Kasumi-1 (cell line): ENCODE results near the gene TRPC4.
"Not testable (repeated sequence)": the region's sequence is repeated elsewhere in the genome, so short reads cannot be mapped to it uniquely, and the experiment has no call there.

Experiments used
- DNase-seq, 2 experiments: peaks; one replicate each; lab custom pipeline; 2025; lab: John Stamatoyannopoulos, UW

The TRPC4 gene

DNA sequence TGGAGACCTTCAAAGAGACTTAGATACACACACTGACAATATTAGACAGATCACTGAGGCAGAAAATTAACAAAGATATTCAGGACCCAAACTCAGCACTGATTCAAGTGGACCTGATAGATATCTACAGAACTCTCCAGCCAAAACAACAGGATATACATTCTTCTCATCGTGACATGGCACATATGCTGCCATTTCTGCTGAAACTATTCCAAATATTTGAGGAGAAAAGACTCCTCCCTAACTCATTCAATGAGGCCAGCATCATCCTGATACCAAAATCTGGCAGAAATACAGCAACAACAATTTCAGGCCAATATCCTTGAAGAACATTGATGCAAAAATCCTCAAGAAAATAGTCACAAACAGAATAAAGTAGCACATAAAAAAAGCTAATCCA is 53.3 kb downstream of the TRPC4 start:
- no peak for DNase-seq

DNA sequence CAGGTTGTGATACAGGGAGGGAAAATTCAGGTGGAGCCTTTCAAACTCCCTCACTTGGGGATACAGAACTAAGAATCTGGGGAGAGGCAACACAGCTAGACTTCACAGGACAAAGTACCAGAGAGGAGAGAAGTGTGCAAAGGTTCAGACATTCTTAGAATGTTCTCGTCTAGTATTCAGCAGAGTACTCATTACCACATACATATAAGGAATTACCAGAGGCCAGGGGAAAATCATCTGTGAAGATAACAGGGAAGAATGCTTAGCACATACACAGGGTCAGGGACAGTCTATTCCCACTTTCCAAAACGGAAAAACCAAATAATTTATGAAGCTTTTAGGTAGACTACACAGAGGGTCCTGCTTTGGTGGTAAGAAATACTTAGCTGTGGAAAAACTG is 58.1 kb downstream of the TRPC4 start:
- DNase-seq: no peak

DNA sequence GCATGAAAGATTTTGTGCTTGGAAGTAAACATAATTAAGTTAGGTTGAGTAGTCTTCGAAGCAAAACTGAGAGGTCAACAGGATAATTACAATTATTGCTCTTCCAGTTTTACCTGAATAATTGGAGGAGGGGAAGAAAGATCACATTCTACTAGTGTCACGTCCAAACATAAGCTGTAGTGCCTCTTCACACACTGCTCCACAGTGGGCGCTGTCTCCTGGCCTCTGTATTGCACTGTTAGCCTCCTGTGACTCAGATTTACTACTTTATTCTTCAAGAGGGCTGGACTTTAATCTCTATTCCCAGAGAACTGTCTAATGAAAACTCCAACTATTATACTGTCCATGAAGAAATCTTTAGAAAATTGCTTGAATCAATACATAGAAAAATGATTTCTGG is 62.9 kb downstream of the TRPC4 start:
- no peak for DNase-seq

DNA sequence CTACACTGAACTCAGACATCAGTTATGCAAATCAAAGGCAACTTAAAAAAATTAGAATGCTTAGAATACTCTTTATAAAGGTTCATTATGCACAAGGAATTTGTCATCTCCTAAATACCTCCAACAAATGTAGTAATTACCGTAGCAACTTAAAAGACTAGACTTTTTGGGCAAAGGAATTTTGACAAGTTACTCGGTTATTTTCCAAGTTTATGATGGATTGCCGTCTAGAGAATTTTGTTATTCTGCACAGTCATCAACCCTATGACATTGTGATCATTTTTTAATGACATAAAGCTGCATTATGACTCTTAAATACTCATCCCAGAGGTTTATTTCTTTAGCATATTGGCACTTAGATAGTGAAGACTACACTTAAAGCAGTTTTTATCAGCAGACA is 71.9 kb downstream of the TRPC4 start:
- no peak for DNase-seq

DNA sequence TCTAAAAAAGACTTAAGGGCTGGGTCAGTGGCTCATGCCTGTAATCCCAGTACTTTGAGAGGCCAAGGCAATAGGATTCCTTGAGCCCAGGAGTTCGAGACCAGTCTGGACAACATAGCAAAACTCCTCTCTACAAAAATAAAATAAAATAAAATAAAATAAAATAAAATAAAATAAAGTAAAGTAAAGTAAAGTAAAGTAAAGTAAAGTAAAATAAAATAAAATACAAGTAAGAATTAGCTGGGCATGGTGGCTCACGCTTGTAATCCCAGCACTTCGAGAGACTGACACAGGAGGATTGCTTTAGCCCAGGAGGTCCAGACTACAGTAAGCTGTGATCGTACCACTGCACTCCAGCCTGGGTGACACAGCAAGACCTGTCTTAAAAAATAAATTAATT is 72.8 kb downstream of the TRPC4 start:
- DNase-seq: not testable (repeated sequence)

DNA sequence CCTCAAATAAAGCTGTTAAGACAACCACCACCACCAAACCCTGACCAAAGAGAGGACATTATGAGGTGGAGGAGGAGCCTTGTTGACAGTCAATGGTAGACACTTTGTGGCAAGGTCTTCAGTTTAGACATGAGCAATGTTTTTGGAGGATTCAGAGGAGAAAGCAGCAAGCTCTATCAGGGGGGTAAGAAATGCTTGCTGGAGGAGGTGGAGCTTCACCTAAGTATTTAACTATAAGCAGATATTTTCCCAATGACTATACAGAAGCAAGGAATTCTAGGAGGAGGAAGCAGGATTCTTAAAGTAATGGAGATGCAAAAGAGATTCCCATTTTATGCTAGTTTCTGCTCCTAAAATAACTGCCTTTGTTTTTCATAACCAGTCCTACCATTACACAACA is 74.2 kb downstream of the TRPC4 start:
- DNase-seq: no peak

DNA sequence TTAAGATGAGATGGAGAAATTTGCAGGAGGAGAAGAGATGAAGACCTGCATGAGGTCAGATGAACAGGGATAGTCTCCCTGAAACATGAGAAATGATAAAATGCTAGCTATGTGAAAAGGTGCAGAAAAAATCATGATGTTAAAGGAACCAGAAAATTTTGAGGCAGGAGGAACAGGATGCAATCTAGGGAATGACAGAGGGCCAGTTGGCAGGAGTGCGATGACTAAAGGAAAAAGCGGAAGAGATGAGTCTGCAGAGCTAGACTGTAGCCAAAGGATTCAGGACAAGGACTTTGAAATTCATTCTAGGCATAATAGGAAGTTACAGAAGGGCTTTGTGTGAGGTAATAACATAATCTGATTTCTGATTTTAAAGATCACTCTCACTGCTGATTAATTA is 77.9 kb downstream of the TRPC4 start:
- DNase-seq: no peak

DNA sequence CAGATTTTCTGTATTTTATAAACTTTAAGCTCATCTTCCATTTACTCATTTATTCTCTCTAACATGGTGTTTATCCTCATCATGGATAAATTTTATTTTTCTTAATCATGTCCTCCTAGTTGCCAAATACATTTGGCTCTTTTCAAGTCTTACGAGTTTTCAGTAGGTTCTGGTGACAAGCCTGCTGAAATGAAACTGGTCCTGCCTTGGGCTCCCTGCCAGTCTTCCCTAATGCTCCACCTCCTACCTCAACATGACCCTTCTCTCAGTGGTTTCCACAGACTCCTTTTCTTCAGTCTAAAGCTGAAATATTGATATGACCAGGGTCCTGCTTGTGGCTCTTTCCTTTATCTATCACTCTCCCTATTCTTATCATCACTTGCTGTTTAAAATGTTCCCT is 81.2 kb downstream of the TRPC4 start:
- DNase-seq: no peak

DNA sequence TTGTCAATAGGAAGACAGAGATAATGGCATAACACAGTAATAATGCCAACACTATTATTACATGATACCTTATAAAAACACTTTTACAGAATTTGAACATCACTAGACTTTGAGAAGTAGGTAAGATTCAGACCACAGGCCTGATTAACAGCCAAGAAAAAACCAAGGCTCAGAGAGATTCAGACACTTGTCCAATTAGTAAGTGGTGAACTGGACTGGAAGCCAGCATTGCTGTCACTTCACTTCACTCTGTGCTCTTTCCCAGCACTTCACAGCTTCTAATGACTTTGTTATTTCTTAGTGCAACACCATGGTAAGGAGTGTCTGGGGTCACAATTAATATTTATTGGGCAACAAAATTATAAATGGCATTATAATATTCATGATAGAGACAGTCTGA is 91.9 kb downstream of the TRPC4 start:
- DNase-seq: no peak

DNA sequence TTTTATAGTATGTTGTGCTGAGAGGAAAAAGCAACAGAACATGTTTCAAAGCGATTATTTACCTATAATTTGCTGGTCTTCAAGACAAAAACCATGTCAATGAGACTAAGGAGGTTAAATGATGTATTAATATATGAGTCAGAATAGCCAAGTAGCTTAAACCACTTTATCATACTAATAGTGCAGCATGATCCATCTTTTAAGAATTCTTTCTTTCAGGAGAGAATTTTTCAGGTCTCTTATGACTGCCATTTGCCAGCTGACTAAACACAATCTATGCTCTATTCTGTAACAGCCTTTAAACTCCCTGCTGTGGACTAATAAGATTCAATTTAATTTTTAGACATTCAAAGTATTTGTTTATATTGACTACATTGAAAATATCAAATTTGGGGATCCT is 93.7 kb downstream of the TRPC4 start:
- DNase-seq: no peak

DNA sequence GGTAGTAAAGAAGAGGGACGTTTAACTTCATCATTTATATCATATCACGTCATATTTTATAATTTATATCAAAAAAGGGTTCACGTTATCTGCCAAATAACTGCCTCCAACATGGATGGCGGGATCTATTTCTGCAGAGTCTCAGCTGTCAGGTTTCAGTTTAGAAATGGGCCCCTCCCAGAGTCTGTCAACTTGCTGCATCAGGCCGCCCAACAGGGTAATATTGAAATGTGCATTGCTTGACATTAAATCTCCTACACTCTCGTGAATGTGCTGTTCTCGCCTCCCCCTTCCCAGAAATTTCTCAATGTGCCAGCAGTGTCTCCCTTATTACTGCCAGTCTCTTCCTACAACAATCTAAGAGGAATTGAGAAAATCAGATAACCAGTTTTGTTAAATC is 96.9 kb downstream of the TRPC4 start:
- no peak for DNase-seq

DNA sequence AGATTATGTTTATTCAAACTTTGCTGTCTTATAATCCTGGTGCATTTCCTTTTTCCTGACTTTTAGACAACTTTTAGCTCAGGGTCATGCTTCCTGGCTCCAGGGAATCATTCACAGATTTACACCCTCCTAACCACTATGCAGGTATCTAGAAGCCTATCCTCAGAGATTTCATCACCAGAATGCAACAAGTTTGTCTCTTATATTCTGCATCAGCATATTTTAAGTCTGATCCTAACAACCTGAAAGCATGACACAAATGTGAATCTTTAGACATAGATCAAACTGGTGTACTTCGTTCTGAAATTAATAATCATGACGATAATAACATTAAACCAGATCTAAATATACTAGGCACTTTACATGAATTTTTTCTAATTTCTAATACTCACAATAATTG is 100.0 kb downstream of the TRPC4 start:
- DNase-seq: no peak

DNA sequence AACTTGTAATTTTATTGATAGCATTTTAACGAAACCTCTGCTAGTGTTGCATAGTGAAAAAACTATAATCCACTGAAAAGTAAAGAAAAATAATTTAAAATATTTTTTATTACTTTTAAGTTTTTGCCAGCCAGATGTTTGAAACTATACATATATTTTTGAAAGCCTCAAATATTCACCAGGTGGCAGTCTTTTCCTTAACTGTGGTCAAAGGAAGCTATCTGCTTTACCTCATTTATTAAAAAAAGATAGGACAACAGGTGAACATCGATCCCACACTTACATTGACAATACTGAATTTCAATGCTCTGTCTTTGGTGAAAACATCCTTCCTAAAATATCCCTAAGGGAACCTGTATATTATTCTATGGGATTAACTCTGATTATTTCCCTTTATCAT is 100.5 kb downstream of the TRPC4 start:
- DNase-seq: peak in 1 of 2 experiments; percentile 6

DNA sequence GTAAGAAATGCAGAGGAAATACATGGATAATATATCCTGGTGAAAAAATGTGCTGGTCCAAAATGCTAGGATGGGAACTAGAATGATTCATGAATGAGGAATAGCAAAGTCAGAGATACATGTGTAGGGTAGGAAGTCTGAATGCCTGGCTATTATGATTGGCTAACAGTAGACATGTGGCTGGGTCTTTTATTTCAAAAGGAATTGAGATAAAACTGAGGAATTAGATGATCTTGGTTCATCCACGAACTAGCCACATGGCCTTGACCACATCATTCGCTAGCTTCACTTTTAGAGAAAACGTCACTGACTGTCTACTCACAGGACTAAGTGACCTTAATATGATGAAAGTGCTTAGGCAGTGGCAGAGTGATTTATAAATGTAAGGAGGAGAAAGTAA is 103.1 kb downstream of the TRPC4 start:
- no peak for DNase-seq

DNA sequence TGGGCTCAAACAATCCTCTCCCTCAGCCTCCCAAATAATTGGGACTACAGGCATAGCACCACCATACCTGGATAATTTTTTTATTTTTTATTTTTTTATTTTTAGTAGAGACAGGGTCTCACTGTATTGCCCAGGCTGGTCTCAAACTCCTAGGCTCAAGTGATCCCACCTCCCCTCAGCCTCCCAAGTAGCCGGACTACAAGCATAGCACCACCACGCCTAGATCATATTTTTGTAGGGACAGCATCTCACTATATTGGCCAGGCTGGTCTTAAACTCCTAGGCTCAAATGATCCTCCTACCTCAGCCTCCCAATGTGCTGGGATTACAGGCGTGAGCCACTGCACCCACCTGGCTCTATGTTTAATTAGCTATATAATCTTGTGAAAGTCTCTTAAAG is 114.2 kb downstream of the TRPC4 start:
- no peak for DNase-seq

DNA sequence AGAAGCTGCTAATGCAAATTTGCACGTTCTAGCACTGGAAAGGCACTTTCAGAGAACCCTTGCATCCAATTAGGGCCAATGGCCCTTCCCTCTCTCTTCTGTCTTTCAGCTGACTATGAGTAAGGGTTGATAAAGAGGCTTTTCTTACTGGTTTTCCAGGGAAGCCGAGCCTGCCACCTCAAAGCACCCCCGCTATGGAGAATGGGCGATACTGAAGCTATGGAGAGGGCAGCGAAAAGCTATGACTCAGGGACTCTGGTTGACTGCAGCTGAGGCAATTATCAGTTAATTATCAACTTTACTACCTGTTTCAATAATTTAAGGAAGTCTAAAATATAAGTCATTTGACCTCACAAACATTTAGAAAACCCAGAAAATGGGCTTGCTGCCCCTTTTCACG is 115.8 kb downstream of the TRPC4 start:
- DNase-seq: no peak

DNA sequence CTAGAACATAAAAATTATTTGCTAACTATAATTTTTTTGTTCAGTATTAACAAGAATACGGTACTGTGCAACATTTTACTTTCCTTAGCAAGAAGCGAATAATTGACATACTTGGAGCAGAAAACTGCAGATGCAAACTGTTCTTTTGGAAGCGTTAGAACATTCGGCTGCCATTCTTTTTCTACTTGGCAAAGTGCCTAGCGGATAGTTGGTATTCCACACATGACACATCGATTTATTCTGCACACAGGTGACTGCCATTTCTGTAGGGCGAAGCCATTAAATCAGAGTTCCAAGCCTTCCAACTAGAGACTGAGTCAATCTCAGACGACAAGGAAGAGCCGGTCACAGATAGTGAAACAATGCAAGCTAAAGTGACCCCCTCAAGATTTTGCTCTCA is 117.4 kb downstream of the TRPC4 start:
- DNase-seq: no peak

DNA sequence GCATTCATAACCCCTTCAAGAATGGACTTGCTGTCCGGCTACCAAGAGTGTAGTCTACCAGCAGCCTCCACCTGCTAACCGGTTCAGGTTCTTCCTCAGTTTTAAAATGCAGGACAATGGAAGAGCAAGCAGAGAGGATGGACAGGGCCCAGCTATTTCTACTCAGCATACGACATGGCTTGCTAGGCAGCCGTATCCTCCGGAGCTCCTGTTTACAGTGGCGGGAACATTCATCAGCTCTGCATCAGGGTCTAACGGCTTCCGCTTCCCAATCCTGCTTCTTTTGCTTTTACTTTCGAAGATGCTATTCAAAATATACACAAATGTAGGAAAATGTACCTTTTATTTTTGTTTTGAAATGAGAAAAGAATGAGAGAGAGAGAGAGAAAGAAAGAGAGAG is 118.5 kb downstream of the TRPC4 start:
- DNase-seq: no peak

DNA sequence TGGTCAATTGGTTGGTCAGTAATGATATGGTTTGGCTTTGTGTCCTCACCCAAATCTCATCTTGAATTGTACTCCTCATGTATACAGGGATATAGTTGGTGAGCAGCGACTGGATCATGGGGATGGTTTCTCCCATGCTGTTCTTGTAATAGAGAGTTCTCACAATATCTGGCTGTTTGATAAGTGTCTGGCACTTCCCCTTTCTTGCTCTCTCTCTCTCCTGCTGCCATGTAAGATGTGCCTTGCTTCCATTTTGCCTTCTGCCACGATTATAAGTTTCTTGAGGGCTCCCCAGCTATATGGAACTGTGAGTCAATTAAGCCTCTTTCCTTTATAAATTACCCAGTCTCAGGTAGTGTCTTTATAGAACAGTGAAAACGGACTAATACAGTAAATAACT is 120.7 kb downstream of the TRPC4 start:
- no peak for DNase-seq

DNA sequence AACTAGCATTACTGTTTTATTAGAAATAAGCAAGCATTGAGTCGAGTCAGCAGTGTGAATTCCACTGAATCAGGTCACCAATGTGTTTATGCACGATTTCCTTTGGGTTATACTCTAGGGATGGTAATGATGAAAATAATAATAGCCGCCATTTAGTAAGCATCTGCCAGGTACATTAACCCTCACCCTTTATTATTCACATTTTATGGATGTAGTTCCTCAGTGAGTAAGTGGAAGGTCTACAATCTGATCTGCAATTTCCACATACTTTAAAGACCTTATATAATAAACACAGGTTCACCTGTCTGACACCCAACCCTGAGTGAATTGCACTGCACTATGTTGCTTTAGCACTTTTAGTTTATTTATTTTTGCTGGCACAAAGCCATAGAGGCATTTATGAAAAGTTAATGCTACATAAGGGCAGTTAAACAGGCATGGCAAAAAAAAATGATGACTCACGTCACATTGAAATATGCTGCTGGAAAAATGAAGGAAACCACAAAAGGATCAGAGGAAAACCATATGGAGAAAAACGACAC is 122.4 kb downstream of the TRPC4 start:
- DNase-seq: no peak

DNA sequence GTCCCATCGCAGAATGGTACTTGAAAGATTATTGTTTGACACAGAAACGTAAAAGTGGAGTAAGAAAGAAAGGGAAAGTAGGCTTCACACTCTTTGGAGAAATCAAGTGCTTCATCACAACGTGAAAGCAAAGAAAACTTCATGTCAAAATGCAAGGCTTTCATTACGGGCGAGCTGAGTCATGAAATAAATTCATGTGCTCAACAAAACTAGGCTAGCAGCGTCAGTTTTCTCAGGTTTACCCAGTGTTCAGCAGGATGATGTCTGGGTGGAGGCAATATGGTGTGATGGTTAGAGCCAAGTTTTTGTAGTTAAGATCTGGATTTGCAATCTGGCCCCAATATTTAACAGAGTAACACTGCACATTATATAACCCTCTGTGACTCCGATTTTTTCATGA is 128.0 kb downstream of the TRPC4 start:
- DNase-seq: no peak

DNA sequence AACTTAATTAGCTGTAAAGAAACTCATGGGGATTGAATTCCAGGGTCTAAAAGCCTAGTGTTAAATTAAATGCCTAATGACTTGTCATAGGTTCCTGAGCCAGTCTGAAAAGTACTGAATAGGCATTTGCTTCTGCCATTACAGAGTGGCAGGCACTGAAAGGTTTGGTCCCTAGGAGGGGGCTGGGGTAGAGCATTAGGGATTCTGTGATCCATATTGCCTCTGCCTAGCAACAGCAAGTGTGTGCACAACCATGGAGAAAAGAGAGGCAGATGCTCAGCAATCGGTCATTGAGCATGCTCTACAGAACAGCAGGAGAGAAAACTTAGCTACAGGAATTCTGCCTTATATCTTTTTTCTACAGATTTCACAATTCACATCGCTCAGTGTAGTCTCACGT is 133.5 kb downstream of the TRPC4 start:
- no peak for DNase-seq

DNA sequence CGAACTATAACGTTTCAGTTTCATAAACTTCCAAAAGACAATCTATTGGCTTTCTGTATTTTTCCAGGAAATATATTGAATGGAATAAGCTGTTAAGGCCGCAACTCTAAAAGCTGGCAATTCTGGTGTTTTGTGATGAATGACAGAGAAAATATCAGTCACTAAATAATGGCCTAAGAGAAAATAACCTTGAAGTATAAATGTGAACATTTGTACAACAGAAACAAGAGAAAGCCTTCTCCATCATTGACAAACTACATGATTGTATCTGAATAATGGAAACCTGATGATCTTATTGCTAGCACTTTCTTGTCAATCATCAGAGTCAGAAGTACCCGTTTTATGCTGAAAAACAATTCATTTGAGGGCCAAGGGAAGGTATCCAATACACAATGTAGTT is 134.3 kb downstream of the TRPC4 start:
- DNase-seq: no peak

DNA sequence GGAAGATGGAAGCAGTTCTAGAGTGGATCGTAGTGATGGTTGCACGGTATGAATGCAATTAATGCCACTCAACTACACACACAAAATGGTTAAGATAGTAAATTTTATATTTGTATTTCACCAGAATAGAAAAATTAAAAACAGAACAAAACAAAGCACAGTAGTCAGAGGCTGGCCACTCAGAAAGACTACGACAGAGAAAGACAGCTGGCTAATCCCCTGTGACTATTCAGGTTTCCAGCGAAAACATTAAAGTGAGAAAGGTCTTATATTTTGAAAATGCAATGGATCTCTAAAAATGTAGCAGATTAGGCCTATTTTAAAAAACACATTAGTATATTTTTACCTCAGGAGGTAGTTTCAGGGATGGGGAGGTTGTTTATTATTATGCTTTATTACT is 139.7 kb downstream of the TRPC4 start:
- no peak for DNase-seq
